OCI-LY1 (cell line): ENCODE data around the gene USP15.

ENCODE experiments used
- H2AFZ ChIP-seq: fragments of 200-600 bp; sonication (generic), shearing (Covaris generic); 2 replicates; pipeline ENCODE4 v1.6.0; 2014; ENCODE audit warnings: antibody characterized with exemption, mild to moderate bottlenecking, low read length
- H3F3A ChIP-seq: fragments of 200-600 bp; sonication (generic), shearing (Covaris generic); 2 replicates; pipeline ENCODE4 v1.6.0; 2014; ENCODE audit warnings: mild to moderate bottlenecking, antibody characterized with exemption, low read length, moderate library complexity; ENCODE audit not compliant: insufficient read depth
- H3K27ac ChIP-seq: fragments of 200-600 bp; sonication (generic); 2 replicates; pipeline ENCODE4 v1.5.1; 2014; ENCODE audit warnings: low read length, mixed run types, mild to moderate bottlenecking, low read depth; ENCODE audit not compliant: poor library complexity, severe bottlenecking
- H3K27me3 ChIP-seq: fragments of 200-600 bp; sonication (generic); 2 replicates; pipeline ENCODE4 v1.6.0; 2014; ENCODE audit warnings: antibody characterized with exemption, mild to moderate bottlenecking, low read length, moderate library complexity; ENCODE audit not compliant: insufficient read depth
- H3K36me3 ChIP-seq: fragments of 200-600 bp; sonication (generic); 2 replicates; pipeline ENCODE4 v1.6.1; 2014; ENCODE audit warnings: mild to moderate bottlenecking, antibody characterized with exemption, low read length, moderate library complexity, mixed read lengths; ENCODE audit not compliant: insufficient read depth
- H3K4me1 ChIP-seq: fragments of 200-600 bp; sonication (generic); 2 replicates; pipeline ENCODE4 v1.5.1; 2014; ENCODE audit warnings: mild to moderate bottlenecking, low read length, moderate library complexity; ENCODE audit not compliant: insufficient read depth, severe bottlenecking
- H3K4me2 ChIP-seq: fragments of 200-600 bp; sonication (generic), shearing (Covaris generic); 2 replicates; pipeline ENCODE4 v1.6.1; 2014; ENCODE audit warnings: low read length
- H3K4me3 ChIP-seq: fragments of 200-600 bp; sonication (generic); 2 replicates; pipeline ENCODE4 v1.5.1; 2014; ENCODE audit warnings: low read length, low read depth, mild to moderate bottlenecking, mixed read lengths; ENCODE audit not compliant: poor library complexity, severe bottlenecking
- H3K79me2 ChIP-seq: fragments of 200-600 bp; shearing (Covaris generic); 2 replicates; pipeline ENCODE4 v1.6.1; 2016; ENCODE audit warnings: mixed run types, low read length, mixed read lengths; ENCODE audit not compliant: insufficient read depth
- H3K9ac ChIP-seq: fragments of 200-600 bp; sonication (generic), shearing (Covaris generic); 2 replicates; pipeline ENCODE4 v1.6.1; 2014; ENCODE audit warnings: mild to moderate bottlenecking, low read length, mixed read lengths
- H3K9me2 ChIP-seq: fragments of 200-600 bp; sonication (generic), shearing (Covaris generic); 2 replicates; pipeline ENCODE4 v1.6.1; 2014; ENCODE audit warnings: low read depth, mild to moderate bottlenecking, low read length, mixed read lengths
- H3K9me3 ChIP-seq: fragments of 200-600 bp; shearing (Covaris generic); 2 replicates; pipeline ENCODE4 v1.6.1; 2014; ENCODE audit warnings: low read length, mixed read lengths
- H4K20me1 ChIP-seq: fragments of 200-600 bp; sonication (generic), shearing (Covaris generic); 2 replicates; pipeline ENCODE4 v1.6.0; 2016; ENCODE audit warnings: mild to moderate bottlenecking, low read length; ENCODE audit not compliant: insufficient read depth
- EZH2 ChIP-seq: fragments of 200-600 bp; sonication (generic), shearing (Covaris generic); IDR thresholded peaks from 2 replicates; pipeline ENCODE4 v1.8.0; 2017; ENCODE audit warnings: borderline replicate concordance, mixed run types, mild to moderate bottlenecking, antibody characterized with exemption, low read length, moderate library complexity, mixed read lengths
- TF ChIP-seq, protein P1 (sequence below): fragments of 200-600 bp; sonication (generic), shearing (Covaris generic); IDR thresholded peaks from 2 replicates; pipeline ENCODE4 v1.5.1; 2017; ENCODE audit warnings: mild to moderate bottlenecking, antibody characterized with exemption, low read length, moderate library complexity, mixed read lengths

USP15 gene

GRCh38 chr12:62371661-62372060, 111.5 kb downstream of the USP15 start:
- Histone ChIP-seq H3K27ac (no peak overlapping the region), H4K20me1 (no peaks in the 10 kb centered on the region), H3K79me2 (no peaks in the 10 kb centered on the region), H3F3A (no peaks in the 10 kb centered on the region), H3K4me2 (no peak overlapping the region), H3K36me3 (no peaks in the 10 kb centered on the region), H3K4me1 (no peaks in the 10 kb centered on the region), H3K27me3 (no peaks in the 10 kb centered on the region), H3K9me3 (no peaks in the 10 kb centered on the region), H3K9ac (no peak overlapping the region), H3K9me2 (no peaks in the 10 kb centered on the region), H2AFZ (no peak overlapping the region), H3K4me3 (no peak overlapping the region)
- TF ChIP-seq, protein P1, sequence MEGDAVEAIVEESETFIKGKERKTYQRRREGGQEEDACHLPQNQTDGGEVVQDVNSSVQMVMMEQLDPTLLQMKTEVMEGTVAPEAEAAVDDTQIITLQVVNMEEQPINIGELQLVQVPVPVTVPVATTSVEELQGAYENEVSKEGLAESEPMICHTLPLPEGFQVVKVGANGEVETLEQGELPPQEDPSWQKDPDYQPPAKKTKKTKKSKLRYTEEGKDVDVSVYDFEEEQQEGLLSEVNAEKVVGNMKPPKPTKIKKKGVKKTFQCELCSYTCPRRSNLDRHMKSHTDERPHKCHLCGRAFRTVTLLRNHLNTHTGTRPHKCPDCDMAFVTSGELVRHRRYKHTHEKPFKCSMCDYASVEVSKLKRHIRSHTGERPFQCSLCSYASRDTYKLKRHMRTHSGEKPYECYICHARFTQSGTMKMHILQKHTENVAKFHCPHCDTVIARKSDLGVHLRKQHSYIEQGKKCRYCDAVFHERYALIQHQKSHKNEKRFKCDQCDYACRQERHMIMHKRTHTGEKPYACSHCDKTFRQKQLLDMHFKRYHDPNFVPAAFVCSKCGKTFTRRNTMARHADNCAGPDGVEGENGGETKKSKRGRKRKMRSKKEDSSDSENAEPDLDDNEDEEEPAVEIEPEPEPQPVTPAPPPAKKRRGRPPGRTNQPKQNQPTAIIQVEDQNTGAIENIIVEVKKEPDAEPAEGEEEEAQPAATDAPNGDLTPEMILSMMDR, result no peak
- no peak for TF ChIP-seq EZH2

DNA sequence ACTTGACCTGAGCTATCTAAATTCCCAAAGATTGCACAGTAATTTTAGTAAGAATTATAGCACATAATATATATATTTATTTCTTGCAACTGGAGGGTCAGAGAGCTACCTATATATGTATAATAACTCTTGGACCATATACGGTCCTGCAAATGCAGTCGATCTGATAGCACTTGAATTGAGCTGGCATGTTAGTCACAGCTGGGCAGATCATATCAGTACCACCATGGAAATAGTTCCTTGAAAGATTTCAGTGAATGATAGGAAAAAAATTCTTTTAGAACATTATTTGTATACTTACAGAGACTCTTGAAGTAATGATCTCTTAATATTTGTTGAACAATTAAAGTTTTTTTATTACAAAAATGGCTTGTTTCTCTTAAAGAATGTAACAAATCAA, 111.9 kb downstream of the USP15 start:
- no peak overlapping the region for H2AFZ ChIP-seq
- H3K36me3 ChIP-seq, result no peaks in the 10 kb centered on the region
- H3K4me1 ChIP-seq, result no peaks in the 10 kb centered on the region
- no peak overlapping the region for H3K4me3 ChIP-seq
- H3K9me2 ChIP-seq, result no peaks in the 10 kb centered on the region
- no peaks in the 10 kb centered on the region for H3K79me2 ChIP-seq
- no peaks in the 10 kb centered on the region for H3F3A ChIP-seq
- no peak overlapping the region for H3K9ac ChIP-seq
- H3K9me3 ChIP-seq, result no peaks in the 10 kb centered on the region
- no peak overlapping the region for H3K4me2 ChIP-seq
- H4K20me1 ChIP-seq, result no peaks in the 10 kb centered on the region
- no peaks in the 10 kb centered on the region for H3K27me3 ChIP-seq
- TF ChIP-seq, protein P1, result no peak
- no peak for TF ChIP-seq EZH2
- H3K27ac ChIP-seq, result no peak overlapping the region

DNA sequence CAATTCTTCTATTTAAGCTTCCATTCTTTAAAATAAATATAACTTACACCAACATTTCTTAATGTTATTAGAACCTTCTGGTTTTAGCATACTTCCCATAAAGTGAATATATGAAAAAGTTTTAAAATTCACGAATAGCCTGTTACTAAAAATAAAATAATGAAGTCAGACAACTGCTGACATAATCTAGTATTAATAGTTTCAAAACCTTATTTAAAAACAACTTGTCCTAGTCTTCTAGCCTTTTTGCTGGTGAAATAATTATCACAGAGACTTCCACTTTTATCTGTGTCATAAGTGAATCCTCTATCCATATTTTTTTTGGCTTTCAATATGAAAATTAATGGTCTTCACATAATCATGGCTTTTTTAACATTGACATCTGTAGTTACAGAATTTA, 112.6 kb downstream of the USP15 start:
- Histone ChIP-seq H3K9me2 (no peaks in the 10 kb centered on the region), H3K36me3 (no peaks in the 10 kb centered on the region), H3K27me3 (no peaks in the 10 kb centered on the region), H3F3A (no peaks in the 10 kb centered on the region), H3K27ac (no peak overlapping the region), H3K4me3 (no peak overlapping the region), H4K20me1 (no peaks in the 10 kb centered on the region), H3K9ac (no peak overlapping the region), H3K79me2 (no peaks in the 10 kb centered on the region), H3K9me3 (no peaks in the 10 kb centered on the region), H3K4me1 (no peaks in the 10 kb centered on the region), H3K4me2 (no peak overlapping the region), H2AFZ (no peak overlapping the region)
- TF ChIP-seq, protein P1, result no peak
- no peak for TF ChIP-seq EZH2
